SU-DHL-6 (cell line): Measurements from ENCODE around the gene RPS28.
A peak's percentile ranks its signal among the peaks of the same experiment; 100 is the strongest.
"Not testable (repeated sequence)": the region's sequence is repeated elsewhere in the genome, so short reads cannot be mapped to it uniquely, and the experiment has no call there.

ENCODE experiments used
- H2AFZ ChIP-seq: fragments of 200-600 bp; sonication (generic); 2 replicates; pipeline ENCODE4 v1.6.1; 2014; ENCODE audit warnings: low read depth, mild to moderate bottlenecking, moderate library complexity, mixed read lengths, antibody characterized with exemption, low read length; ENCODE audit not compliant: severe bottlenecking
- H3F3A ChIP-seq: fragments of 200-600 bp; shearing (Covaris generic); 2 replicates; pipeline ENCODE4 v1.6.0; 2016; ENCODE audit warnings: antibody characterized with exemption, mild to moderate bottlenecking; ENCODE audit not compliant: insufficient read depth
- H3K27ac ChIP-seq: fragments of 200-600 bp; sonication (generic); 2 replicates; pipeline ENCODE4 v1.5.1; 2016; ENCODE audit warnings: low read depth, mild to moderate bottlenecking, low read length, moderate library complexity, mixed read lengths
- H3K27me3 ChIP-seq: fragments of 200-600 bp; sonication (generic), shearing (Covaris generic); 2 replicates; pipeline ENCODE4 v1.6.0; 2014; ENCODE audit warnings: mild to moderate bottlenecking, low read length
- H3K36me3 ChIP-seq: fragments of 200-600 bp; sonication (generic); 2 replicates; pipeline ENCODE4 v1.6.1; 2014; ENCODE audit warnings: mild to moderate bottlenecking, low read length, mixed read lengths
- H3K4me2 ChIP-seq: fragments of 300-600, 200-600 bp; shearing (Covaris generic), sonication (generic); 2 replicates; pipeline ENCODE4 v1.6.0; 2014; ENCODE audit warnings: low read length, low read depth, mild to moderate bottlenecking; ENCODE audit not compliant: poor library complexity, severe bottlenecking
- H3K4me3 ChIP-seq: fragments of 200-600 bp; sonication (generic); 2 replicates; pipeline ENCODE4 v1.5.1; 2014; ENCODE audit warnings: antibody characterized with exemption, low read length, mild to moderate bottlenecking, mixed read lengths; ENCODE audit not compliant: insufficient read depth, poor library complexity, severe bottlenecking
- H3K79me2 ChIP-seq: fragments of 200-600 bp; sonication (generic); 2 replicates; pipeline ENCODE4 v1.6.1; 2014; ENCODE audit warnings: mild to moderate bottlenecking, low read length, moderate library complexity; ENCODE audit not compliant: insufficient read depth
- H3K9ac ChIP-seq: fragments of 200-600 bp; sonication (generic); 2 replicates; pipeline ENCODE4 v1.7.0; 2014; ENCODE audit warnings: mild to moderate bottlenecking, low read length
- H3K9me2 ChIP-seq: fragments of 200-600 bp; sonication (generic); replicated peaks from 2 replicates; pipeline ENCODE4 v1.6.1; 2014; ENCODE audit warnings: low read length; ENCODE audit not compliant: insufficient read depth
- H3K9me3 ChIP-seq: fragments of 200-600 bp; sonication (generic); 2 replicates; pipeline ENCODE4 v1.6.1; 2014; ENCODE audit warnings: low read length, mixed read lengths; ENCODE audit not compliant: insufficient read depth
- H4K20me1 ChIP-seq: fragments of 200-600 bp; sonication (generic); 2 replicates; pipeline ENCODE4 v1.6.1; 2014; ENCODE audit warnings: low read depth, mild to moderate bottlenecking, antibody characterized with exemption, low read length, moderate library complexity, mixed read lengths
- EZH2phosphoT487 ChIP-seq: fragments of 200-600 bp; sonication (generic), shearing (Covaris generic); conservative IDR thresholded peaks from 2 replicates; pipeline ENCODE4 v1.6.1; 2018; ENCODE audit warnings: mild to moderate bottlenecking, antibody characterized with exemption, low read length, moderate library complexity, mixed read lengths
- TF ChIP-seq, protein P1 (sequence below): fragments of 200-600 bp; sonication (generic); IDR thresholded peaks from one replicate; pipeline ENCODE4 v1.5.1; 2017; ENCODE audit warnings: antibody characterized with exemption, mild to moderate bottlenecking, low read length, moderate library complexity; ENCODE audit not compliant: insufficient read depth, poor library complexity, severe bottlenecking

Gene RPS28

GRCh38 chr19:8340341-8341096, 19.2 kb downstream of the RPS28 start:
- no peaks in the 10 kb centered on the region for H4K20me1 ChIP-seq
- H2AFZ ChIP-seq = no peak overlapping the region
- H3K79me2 ChIP-seq = no peaks in the 10 kb centered on the region
- H3K36me3 ChIP-seq = no peaks in the 10 kb centered on the region
- H3K4me3 ChIP-seq = no peak overlapping the region
- no peak overlapping the region for H3K9ac ChIP-seq
- no peaks in the 10 kb centered on the region for H3F3A ChIP-seq
- H3K27ac ChIP-seq = no peak overlapping the region
- no peaks in the 10 kb centered on the region for H3K9me3 ChIP-seq
- H3K27me3 ChIP-seq = no peaks in the 10 kb centered on the region
- no peak overlapping the region for H3K4me2 ChIP-seq
- no peaks in the 10 kb centered on the region for H3K9me2 ChIP-seq
- TF ChIP-seq EZH2phosphoT487 = no peak
- TF ChIP-seq, protein P1, sequence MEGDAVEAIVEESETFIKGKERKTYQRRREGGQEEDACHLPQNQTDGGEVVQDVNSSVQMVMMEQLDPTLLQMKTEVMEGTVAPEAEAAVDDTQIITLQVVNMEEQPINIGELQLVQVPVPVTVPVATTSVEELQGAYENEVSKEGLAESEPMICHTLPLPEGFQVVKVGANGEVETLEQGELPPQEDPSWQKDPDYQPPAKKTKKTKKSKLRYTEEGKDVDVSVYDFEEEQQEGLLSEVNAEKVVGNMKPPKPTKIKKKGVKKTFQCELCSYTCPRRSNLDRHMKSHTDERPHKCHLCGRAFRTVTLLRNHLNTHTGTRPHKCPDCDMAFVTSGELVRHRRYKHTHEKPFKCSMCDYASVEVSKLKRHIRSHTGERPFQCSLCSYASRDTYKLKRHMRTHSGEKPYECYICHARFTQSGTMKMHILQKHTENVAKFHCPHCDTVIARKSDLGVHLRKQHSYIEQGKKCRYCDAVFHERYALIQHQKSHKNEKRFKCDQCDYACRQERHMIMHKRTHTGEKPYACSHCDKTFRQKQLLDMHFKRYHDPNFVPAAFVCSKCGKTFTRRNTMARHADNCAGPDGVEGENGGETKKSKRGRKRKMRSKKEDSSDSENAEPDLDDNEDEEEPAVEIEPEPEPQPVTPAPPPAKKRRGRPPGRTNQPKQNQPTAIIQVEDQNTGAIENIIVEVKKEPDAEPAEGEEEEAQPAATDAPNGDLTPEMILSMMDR = no peak

DNA sequence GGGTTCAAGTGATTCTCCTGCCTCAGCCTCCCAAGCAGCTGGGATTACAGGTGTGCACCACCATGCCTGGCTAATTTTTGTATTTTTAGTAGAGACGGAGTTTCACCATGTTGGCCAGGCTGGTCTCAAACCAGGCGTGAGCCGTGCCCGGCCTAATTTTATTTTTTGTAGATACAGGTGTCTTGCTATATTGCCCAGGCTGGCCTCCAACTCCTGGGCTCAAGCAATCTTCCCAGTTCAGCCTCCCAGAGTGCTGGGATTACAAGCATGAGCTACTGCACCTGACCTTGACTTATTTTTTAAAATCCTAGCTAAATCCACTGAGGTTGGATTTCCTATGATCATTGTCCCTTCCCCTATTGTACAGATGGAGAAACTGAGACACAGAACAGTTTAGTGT, 20.2 kb downstream of the RPS28 start:
- H2AFZ ChIP-seq, H3K9me3 ChIP-seq, H3K4me3 ChIP-seq, H3K27ac ChIP-seq, H3K9ac ChIP-seq, H4K20me1 ChIP-seq, H3K4me2 ChIP-seq, H3F3A ChIP-seq, H3K79me2 ChIP-seq, H3K36me3 ChIP-seq, H3K27me3 ChIP-seq, H3K9me2 ChIP-seq: not testable (repeated sequence)

DNA sequence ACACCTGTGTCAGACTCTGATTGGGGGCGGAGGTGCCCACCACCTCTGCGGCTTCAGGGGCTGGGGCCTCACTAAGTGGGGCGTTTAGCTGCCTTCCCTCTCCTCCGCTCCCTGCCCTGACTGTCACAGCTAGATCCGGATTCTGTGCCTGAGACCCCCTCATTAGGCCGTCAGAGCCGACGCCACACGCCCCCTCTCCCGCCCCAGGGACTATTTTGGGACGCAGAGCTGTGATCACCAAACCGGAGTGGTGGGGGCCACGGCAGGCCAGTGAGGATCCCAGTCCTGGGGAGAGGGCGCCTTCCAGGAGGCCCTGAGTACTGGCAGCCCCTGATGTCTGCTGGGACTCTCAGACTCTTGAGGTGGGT, 21.0 kb downstream of the RPS28 start:
- no peak overlapping the region for H3K9ac ChIP-seq
- H4K20me1 ChIP-seq = no peaks in the 10 kb centered on the region
- H3K27me3 ChIP-seq = no peaks in the 10 kb centered on the region
- H3F3A ChIP-seq = no peaks in the 10 kb centered on the region
- TF ChIP-seq, protein P1 = no peak
- no peak for TF ChIP-seq EZH2phosphoT487
- no peak overlapping the region for H3K4me3 ChIP-seq
- no peaks in the 10 kb centered on the region for H3K9me3 ChIP-seq
- no peak overlapping the region for H2AFZ ChIP-seq
- H3K27ac ChIP-seq = no peak overlapping the region
- H3K79me2 ChIP-seq = no peaks in the 10 kb centered on the region
- H3K4me2 ChIP-seq = no peak overlapping the region
- H3K36me3 ChIP-seq = no peaks in the 10 kb centered on the region
- no peaks in the 10 kb centered on the region for H3K9me2 ChIP-seq

- Histone ChIP-seq H3K27ac (no peak within 1 kb of the TSS), H3K79me2 (no peaks in the 10 kb centered on the region), H3K4me2 (peak within 1 kb of the TSS; percentile 37), H3K36me3 (no peaks in the 10 kb centered on the region), H2AFZ (peak within 1 kb of the TSS; percentile 35), H4K20me1 (no peaks in the 10 kb centered on the region), H3K9ac (no peak within 1 kb of the TSS), H3K4me3 (peak within 1 kb of the TSS; percentile 39), H3K27me3 (no peaks in the 10 kb centered on the region), H3K9me3 (no peaks in the 10 kb centered on the region), H3K9me2 (no peaks in the 10 kb centered on the region), H3F3A (no peaks in the 10 kb centered on the region)
- TF ChIP-seq EZH2phosphoT487 = no peak
- TF ChIP-seq, protein P1 = no peak
These were observed 21.6 kb downstream of the RPS28 start, which contains the start of gene KANK3 for GRCh38 chr19:8342684-8343482. Gene KANK3 (minus strand): TSS chr19:8343262. CDS start chr19:8337828, 5,434 bp downstream.
